ENCODE measurements around the gene PHYHIPL. TPM values are rescaled to one million over a fixed set of nuclear protein-coding genes. Genes with fewer than 3 reads are reported as not detected.

The PHYHIPL gene
- total RNA-seq, 4 donors from 2014 or later: 0.10 to 0.29 TPM; not detected in 2

DNA sequence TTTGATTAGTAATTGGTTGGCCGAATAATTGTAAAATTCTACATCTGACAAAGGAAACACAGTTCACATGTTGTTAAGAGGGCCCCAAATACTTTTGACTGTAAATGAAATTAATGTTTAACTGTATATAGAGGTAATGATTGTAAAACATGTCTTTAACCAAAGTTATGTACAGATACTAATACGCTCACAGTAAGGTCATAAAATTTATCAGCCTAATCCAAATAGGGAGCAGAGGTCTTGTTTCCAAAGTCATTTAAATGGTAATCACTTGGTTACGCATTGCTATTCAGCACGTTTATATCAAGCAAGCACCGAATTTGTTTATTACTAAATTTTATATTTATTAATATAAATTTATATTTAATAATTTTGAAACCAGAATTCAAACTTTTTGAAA, 1.4 kb downstream of the PHYHIPL start:
- TF ChIP-seq, protein P1, sequence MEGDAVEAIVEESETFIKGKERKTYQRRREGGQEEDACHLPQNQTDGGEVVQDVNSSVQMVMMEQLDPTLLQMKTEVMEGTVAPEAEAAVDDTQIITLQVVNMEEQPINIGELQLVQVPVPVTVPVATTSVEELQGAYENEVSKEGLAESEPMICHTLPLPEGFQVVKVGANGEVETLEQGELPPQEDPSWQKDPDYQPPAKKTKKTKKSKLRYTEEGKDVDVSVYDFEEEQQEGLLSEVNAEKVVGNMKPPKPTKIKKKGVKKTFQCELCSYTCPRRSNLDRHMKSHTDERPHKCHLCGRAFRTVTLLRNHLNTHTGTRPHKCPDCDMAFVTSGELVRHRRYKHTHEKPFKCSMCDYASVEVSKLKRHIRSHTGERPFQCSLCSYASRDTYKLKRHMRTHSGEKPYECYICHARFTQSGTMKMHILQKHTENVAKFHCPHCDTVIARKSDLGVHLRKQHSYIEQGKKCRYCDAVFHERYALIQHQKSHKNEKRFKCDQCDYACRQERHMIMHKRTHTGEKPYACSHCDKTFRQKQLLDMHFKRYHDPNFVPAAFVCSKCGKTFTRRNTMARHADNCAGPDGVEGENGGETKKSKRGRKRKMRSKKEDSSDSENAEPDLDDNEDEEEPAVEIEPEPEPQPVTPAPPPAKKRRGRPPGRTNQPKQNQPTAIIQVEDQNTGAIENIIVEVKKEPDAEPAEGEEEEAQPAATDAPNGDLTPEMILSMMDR (IDR thresholded peaks at IDR 0.05): no peak
- no peak for TF ChIP-seq POLR2A (IDR thresholded peaks at IDR 0.05)
- intact Hi-C loops (cut with DNase I; ENCODE audit: low total_unique reads): no loop called here
- H3K4me3 ChIP-seq (ENCODE audit: low read depth, poor library complexity, severe bottlenecking): no peak overlapping the region
- no peak for DNase-seq (ENCODE audit: low spot score in 2 of 2)
- WGBS, 2 donors: 61 to 72% methylated on average over 5 of the region's 5 CpGs

DNA sequence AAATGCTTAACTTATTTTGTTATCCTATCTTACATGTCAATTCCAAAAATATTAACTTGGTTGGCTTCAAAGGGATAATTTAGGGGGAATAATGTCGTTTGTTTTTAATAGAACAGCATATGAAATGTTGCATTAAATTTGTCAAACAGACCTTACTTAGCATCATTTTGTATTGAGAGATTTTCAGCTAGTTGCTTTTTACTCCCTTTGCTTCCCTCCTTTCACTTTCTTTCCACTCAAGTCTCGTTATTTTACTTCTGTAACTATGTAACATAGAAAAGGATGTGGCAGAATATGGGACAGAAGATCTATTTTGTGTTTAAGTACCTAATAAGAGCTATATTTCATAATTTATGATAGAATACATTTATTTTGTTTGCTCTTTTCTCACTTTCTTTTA, 2.6 kb downstream of the PHYHIPL start:
- H3K4me3 ChIP-seq (ENCODE audit: low read depth, poor library complexity, severe bottlenecking): no peak overlapping the region
- TF ChIP-seq, protein P1 (IDR thresholded peaks at IDR 0.05): no peak
- TF ChIP-seq POLR2A (IDR thresholded peaks at IDR 0.05): no peak
- no peak for DNase-seq (ENCODE audit: low spot score in 2 of 2)
- intact Hi-C loops (cut with DNase I; ENCODE audit: low total_unique reads): no loop called here
- 52 to 56% methylated on average over 2 of the region's 2 CpGs for WGBS, 2 donors

DNA sequence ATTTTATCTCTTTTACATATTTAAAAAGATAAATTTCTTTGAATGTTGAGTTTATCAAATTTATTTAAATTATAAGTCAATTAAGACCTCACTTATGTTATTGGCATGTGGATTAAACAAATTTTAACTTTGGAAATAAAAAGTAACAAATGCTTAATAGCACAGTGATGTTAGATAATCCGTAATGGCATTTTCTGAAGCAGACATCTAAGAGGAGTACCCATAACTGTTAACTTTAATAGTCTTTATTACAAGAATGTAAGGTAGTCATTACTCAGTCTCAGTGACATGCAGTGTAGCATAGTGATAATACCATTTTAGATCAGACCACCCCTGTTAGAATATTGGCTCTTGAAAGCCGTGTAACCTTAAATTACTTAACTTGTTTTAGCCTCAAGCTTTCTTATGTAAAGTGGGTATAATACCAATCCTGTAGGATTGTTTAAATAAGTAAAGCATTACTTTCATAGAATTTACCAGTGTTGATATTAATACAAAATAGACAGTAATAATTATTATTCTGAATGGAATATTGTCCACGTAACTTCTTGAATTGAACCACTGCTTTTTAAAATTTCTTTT, 4.3 kb downstream of the PHYHIPL start:
- whole genome bisulfite sequencing, 2 donors: 81 to 82% methylated on average over 3 of the region's 3 CpGs
- DNase-seq (ENCODE audit: low spot score in 2 of 2): no peak
- intact Hi-C loops (cut with DNase I; ENCODE audit: low total_unique reads): no loop called here
- no peak for TF ChIP-seq POLR2A (IDR thresholded peaks at IDR 0.05)
- TF ChIP-seq, protein P1 (IDR thresholded peaks at IDR 0.05): no peak
- H3K4me3 ChIP-seq (ENCODE audit: low read depth, poor library complexity, severe bottlenecking): no peak overlapping the region

DNA sequence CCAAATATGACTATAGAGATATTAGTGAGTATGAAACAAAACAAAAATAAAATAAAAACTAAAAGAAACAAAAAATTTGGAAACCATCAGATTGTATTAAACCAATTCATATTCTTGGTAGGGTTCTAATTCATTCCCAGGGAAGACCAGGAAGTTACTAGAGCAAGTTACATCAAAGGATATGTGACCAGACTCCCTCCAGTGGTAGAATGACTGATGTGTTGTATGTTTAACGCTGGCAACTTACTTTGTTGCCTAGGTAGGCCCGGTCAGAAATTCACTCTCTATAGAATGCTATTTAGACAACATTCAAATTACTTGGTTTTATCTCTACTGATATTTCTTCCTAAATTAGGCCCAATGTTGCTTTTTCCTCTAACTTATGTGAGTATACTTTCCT, 5.2 kb downstream of the PHYHIPL start:
- intact Hi-C loops (cut with DNase I; ENCODE audit: low total_unique reads): no loop called here
- 14 to 18% methylated on average over 2 of the region's 2 CpGs for WGBS, 2 donors
- DNase-seq (ENCODE audit: low spot score in 2 of 2): no peak
- no peak overlapping the region for H3K4me3 ChIP-seq (ENCODE audit: low read depth, poor library complexity, severe bottlenecking)
- no peak for TF ChIP-seq POLR2A (IDR thresholded peaks at IDR 0.05)
- TF ChIP-seq, protein P1 (IDR thresholded peaks at IDR 0.05): no peak

DNA sequence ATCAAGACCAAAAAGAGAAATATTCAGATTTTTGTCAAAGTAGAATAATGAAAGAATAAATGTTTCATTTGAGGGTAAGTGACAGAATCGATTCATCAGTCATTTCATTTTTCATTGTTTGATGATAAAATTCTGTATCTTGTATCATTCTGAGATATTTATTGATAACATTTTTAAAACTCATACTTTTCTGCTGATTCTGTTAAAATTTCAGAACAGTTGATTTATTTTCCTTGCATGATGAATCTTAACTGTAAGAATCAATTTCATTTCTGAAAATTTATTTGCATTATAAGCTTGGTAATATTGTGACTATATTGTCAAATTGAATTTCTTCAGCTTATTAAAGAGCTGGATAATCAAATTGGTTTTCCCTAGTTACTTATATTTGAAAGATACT, 13.9 kb downstream of the PHYHIPL start:
- H3K4me3 ChIP-seq (ENCODE audit: low read depth, poor library complexity, severe bottlenecking): no peak overlapping the region
- intact Hi-C loops (cut with DNase I; ENCODE audit: low total_unique reads): no loop called here
- no peak for DNase-seq (ENCODE audit: low spot score in 2 of 2)
- TF ChIP-seq, protein P1 (IDR thresholded peaks at IDR 0.05): no peak
- TF ChIP-seq POLR2A (IDR thresholded peaks at IDR 0.05): no peak
- WGBS, 2 donors: 89 to 92% methylated on average over 1 of the region's 1 CpG

DNA sequence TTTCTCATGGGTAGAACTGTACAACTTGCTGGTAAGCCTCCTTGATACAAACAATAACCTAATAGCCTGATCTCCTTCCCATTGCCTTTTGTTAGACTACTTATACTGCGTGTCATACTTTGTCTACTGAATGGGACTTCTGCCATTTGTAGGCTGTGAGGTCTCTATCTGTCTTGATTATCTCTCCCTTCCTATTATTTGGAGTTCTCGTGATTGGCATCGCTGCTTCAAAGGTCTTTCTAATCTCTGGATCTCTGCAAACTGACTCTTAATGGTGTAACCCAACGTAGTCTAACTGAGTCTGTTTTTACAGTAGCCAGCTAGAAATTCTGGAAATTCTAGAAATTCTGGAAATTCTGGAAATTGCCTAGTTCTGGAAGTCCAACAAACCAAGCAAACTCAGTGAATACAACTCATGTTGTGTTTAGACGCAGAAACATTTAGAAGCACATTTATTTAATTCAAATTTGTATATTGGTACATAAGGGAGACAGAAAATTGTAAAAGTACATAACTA, 29.8 kb downstream of the PHYHIPL start:
- TF ChIP-seq, protein P1 (IDR thresholded peaks at IDR 0.05): no peak
- TF ChIP-seq POLR2A (IDR thresholded peaks at IDR 0.05): no peak
- H3K4me3 ChIP-seq (ENCODE audit: low read depth, poor library complexity, severe bottlenecking): no peak overlapping the region
- 70 to 79% methylated on average over 5 of the region's 5 CpGs for WGBS, 2 donors
- DNase-seq (ENCODE audit: low spot score in 2 of 2): no peak
- intact Hi-C loops (cut with DNase I; ENCODE audit: low total_unique reads): no loop called here

Measured in lower leg skin (tissue), 4 donors.